SIG-M5 treated with dmso at 0.1 percent for 504 hours (cell line): ENCODE results near the gene DRG1.
A peak's percentile ranks its signal among the peaks of the same experiment; 100 is the strongest.
"Not testable (repeated sequence)": the region's sequence is repeated elsewhere in the genome, so short reads cannot be mapped to it uniquely, and the experiment has no call there.

Experiments
- DNase-seq: peaks from one replicate; lab custom pipeline; 2025; ENCODE audit not compliant: unreplicated experiment; lab: John Stamatoyannopoulos, UW

The DRG1 gene

DNA sequence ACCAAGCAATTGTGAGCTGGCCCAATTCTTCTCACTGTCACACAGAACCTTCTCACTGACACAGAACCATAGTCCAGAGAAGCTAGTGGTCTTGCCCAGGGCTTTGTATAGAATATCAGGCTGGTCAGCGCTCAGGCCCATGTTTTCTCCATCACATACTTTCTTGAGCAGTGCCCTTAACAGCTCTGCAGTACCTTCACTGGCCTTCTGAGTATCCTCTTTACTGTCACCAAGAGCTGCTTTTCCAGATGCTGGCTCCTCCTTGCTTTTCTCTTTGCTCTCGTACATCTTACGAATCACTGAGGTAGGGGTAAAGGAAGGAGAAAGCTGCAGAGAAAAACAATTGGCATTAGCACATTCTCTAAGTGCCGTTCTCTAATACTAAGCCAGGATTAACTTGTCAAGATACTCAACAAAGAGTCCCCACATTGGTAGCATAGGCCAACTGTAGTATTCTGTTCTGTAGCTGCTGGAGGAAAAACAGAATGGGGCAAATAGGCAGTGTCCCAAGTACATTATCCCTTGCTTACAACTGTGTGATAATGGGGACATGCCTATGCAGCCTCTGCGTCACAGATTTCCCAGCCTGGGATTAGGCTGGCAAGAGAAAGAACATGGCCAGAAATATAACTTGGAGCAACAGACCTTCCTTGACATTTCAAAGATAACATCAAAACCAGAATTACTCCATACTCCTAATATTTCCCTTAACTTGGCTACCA lies 43.5 kb downstream of the DRG1 start:
- DNase-seq, result no peak

DNA sequence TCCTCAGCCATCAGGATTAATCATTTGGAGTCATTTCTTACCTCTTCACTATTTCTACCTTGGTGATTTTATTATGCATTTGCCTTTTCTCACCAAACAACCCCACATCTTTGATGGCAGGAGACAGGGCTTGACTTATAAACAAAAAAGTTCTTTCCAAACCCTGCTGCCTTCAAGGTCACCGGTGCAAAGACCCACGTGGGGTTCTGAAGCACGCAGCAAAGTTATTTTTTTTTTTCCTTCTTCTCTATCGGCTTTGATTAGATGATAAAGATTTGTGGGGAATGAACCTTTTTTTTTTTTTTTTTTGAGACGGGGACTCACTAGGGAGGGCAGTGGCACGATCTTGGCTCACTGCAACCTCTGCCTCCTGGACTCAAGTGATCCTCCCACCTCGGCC lies 44.1 kb downstream of the DRG1 start:
- DNase-seq, result no peak

DNA sequence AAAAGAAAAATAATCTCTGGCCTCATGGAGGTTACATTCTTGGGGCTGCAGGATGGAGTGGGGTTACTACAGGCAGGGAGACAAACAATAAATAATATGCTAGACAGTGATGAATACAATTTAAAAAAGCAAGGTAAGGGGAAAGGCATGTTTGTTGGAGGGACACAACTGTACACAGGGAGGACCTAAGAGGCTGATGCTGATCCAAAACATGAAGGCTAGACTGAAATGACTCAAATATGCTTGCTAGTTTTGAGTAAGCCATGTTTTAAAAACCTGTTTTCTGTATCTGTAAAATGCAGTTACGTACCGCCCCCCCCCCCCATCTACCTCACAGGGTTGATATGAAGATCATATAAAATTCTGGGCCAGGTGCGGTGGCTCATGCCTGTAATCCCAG lies 46.2 kb downstream of the DRG1 start:
- DNase-seq, result no peak

DNA sequence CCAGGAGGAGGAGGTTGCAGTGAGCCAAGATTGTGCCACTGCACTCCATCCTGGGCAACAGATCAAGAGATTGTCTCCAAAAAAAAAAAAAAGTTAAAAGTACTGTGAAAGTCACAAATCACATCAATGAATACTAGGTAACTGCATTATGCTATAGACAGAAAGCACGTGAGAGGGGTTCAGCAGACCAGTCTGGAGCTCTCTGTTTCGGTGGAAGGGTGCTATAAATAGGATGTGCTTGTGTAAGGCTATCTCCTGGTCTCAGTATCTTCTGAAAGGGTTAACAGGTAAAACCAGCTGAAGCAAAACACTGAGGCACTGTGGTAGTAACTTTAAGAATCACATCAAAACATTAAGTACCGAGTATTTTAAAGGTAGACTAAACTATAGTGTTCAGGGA lies 46.8 kb downstream of the DRG1 start:
- no peak for DNase-seq

DNA sequence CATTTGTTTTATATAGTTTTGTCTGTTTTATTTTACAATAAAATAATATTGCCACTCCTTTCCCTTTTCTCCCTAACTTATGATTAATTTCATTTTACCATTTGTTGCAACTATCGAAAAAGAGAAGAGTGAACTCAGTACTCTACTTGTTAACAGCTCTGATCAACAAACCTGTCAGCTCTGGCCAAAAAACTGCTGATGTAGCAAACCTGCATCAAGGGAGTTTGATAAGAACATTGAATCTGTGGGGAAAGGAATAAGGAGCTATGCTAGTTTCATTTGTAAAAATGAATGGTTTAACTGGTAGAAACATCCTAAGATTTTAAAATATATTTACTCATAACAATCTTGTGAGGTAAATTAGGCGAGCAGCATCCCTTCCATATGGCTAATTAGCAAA lies 47.4 kb downstream of the DRG1 start:
- no peak for DNase-seq

DNA sequence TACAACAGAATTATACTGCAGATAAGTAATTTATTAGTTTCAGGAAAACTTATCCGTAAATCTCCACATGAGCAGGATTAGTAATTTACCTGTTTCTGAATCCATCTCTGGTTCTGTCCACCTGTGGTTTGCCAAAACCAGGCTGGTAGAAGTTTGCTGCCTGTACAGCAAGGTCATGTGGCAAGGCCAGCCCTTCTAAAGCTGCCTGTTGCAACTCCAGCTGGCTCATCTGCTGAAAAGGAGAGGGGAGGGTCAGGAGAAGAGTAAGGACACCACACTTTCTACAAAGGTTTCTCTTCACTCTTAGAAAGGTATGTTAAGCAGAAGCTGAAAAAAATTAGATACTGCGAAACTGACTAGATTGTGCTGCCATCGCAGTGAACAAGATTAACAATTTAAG lies 47.9 kb downstream of the DRG1 start:
- no peak for DNase-seq

DNA sequence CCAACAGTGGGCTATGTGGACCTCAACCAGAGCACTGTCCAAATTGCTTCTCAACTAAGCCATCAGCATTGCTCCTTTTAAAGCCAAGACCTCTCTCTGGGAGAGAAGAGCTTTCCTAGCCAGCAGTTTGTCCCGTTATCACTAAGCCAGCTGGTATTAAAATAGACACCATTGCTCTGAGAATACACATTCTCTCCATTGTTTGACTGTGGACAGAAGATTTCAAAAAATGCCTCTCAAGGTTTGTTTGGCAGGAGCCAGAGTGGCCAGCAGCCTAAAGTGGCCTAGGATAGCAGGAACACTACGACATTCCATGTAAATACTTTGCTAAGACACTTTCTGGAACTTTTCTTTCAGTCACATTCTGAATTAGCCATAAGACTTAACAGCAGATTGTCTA lies 49.0 kb downstream of the DRG1 start:
- DNase-seq, result no peak

DNA sequence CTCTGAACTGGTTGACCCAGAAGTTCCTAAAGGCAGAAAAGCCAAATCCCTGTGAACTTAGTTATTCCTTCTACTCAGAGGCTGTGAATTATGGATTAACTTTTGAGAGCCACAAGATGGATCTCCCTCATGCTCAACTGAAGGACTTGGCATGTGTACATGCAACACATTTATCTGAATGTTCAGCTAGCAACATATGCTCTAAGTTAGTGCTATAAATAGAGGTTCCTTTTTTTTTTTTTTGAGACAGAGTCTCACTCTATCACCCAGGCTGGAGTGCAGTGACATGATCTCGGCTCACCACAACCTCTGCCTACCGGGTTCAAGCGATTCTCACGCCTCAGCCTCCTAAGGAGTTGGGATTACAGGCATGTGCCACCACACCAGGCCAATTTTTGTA lies 50.1 kb downstream of the DRG1 start:
- DNase-seq, result peak; percentile 1

DNA sequence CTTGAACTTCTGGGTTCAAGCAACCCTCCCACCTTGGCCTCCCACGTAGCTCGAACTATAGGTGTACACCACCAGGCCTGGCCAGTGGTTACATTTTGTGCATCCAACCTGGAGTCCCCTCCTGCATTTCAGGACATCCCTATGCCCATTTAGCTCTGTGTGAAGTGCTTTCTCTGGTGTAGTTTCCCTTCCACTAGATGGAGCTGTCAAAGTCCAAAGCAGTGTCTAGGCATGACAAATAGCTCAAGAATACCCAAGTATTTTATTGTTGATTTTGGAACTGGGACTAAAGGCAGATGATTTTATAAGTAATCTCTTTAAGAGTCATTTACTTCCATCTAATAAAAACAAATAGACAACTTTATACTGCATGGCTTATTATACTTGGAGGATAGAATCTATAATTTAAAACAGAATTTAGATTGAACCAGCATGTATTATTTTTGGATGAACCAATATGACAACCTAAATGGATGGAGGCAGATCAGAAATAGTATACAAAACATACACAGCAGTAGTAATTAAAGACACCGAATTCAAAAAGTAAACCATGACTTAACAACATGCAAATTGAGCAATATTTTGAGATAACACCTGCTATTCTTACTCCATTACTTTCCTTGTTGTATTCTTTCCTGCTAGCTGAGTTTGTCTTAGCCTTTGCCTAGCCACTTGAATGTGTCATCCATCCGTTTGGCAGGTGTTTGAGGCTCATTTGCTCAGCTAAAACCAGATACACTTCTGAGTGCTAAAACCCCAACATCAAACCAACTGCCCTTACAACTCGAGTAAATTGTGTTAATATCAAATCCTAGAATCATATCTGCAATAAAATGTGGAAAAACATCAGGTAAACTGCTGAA lies 52.5 kb downstream of the DRG1 start:
- DNase-seq, result peak; percentile 56

DNA sequence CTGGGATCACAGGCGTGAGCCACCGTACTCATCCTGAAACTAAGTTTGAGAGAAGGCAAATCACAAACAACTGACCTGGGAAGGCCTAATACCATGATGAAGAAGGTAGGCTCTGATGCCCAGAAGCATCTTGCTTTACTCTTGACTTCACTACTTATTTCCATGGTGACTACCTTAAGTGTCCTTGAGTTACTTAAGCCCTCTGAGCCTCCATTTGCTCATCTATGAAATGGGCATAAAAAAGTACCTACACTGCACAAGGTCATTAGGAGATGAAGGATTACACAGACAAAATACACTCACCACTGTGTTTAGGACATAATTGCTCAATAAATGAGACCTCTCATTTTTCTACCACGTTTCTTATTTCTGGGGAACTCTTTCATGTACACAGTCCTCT lies 62.3 kb downstream of the DRG1 start:
- DNase-seq, result no peak

DNA sequence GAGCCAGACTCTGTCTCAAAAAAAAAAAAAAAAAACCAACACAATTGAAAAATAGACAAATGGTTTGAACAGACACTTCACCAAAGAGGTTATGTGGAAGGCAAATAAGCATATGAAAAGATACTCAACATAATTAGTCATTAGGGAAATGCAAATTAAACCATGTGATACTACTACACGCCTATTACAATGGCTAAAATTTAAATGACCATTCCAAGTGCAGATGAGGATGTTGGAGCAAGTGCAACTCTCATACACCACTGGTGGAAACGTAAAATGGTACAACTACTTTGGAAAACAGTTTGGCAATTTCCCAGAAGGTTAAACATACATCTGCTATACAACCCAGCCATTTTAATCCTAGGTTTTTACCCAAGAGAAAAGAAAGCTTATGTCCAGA lies 65.9 kb downstream of the DRG1 start:
- no peak for DNase-seq

DNA sequence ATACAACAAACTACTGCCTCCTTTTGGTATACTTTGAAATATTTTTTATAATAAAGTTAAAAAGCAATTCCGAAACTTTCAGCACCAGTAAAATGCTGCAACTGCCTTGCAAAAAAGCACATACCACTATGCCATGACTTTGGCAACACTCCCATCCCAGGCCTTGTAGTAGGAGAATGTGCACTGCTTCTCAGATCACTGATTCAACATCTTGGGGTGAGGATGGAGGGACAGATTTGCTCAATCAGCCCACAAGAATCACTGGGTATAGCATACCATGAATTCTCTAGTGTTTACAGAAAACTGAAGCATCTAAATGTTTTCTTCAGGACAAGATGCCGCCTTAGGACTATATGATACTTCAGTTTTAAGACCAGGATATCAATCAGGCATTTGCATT lies 75.3 kb downstream of the DRG1 start:
- DNase-seq, result no peak

DNA sequence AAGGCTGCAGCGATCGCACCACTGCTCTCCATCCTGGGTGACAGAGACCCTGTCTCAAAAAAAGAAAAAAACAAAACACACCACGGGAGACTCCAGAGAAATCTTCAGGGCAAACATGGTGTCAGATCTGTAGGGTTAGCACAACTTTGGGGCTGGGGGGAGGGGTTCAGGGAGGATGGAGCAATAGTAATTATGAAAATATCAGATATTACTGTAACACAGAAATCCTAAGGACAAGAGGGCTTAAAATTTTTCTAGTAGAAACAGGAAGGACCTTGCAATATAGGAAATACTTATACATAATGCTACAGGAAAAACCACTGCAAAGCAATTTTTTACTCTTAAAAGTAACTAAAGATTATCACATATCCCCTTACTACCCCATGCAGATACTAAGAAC lies 76.4 kb downstream of the DRG1 start:
- no peak for DNase-seq

DNA sequence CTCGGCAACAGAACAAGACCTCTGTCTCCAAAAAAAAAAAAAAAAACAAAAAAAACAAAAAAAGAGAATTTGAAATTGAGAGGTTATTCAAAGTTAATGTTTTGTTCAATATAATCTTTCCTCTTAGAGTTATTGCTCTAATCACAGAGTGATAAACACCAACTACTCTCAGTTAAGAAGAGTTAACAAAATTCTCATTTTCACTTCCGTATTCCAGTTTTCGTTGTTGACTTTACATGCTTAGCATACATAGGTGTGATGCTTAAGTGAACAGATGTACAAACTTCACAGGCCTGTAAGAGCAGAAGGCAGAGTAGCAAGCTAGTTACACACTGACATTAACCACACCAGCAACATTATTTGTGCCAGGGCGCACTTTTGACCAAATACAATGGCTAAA lies 77.9 kb downstream of the DRG1 start:
- DNase-seq, result no peak

DNA sequence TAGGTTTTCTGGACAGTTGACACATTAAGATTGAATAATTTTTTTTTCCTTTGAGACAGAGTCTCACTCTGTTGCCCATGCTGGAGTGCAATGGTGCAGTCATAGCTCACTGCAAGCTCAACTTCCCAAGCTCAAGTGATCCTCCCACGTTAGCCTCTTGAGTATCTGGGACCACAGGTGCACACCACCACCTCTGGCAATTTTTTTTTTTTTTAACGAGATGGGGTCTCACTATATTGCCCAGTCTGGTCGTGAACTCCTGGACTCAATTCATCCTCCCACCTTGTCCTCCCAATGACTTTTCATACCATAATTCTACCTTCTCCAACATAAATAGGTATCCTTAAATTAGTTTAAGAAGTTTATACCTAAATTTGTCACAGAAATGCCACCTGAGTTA lies 81.7 kb downstream of the DRG1 start:
- DNase-seq, result no peak

DNA sequence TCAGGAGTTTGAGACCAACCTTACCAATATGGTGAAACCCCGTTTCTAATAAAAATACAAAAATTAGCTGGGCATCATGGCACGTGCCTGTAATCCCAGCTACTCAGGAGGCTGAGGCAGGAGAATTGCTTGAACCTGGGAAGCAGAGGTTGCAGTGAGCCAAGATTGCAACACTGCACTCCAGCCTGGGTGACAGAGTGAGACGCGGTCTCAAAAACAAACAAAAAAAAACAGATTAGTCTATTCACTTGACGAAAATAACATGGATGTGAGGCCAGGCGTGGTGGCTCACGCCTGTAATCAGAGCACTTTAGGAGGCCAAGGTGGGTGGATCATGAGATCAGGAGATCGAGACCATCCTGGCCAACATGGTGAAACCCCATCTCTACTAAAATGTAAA lies 83.1 kb downstream of the DRG1 start:
- DNase-seq, result not testable (repeated sequence)
